GM18907 (cell line): ENCODE results near the gene DPP8.
"Not testable (repeated sequence)": the region's sequence is repeated elsewhere in the genome, so short reads cannot be mapped to it uniquely, and the experiment has no call there.

Experiments
- ATAC-seq: cut with Tn5 transposase; IDR thresholded peaks from one replicate; pipeline ENCODE4 v1.9.1; 2021; ENCODE audit warnings: mild to moderate bottlenecking, moderate library complexity; ENCODE audit not compliant: unreplicated experiment

Gene DPP8

DNA sequence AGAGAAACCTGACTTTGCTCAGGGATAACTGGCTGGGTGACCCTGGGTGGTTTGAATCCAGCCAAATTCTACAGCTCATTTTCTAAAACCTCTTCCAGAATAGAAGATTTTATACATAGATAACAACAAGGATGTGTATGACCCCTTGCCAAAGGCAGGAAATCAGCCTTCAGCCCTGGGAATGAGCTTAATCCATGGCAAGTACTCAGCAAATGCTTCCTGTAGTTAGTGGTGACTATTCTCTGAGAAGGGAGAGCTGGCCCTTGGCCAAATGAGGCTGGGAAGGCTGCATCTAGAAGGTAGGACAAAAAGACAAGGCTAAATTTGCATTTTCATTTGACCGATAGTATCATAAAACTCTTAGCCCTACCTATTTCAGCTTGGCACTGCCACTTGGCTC lies 8.1 kb upstream of the DPP8 start:
- ATAC-seq = no peak

DNA sequence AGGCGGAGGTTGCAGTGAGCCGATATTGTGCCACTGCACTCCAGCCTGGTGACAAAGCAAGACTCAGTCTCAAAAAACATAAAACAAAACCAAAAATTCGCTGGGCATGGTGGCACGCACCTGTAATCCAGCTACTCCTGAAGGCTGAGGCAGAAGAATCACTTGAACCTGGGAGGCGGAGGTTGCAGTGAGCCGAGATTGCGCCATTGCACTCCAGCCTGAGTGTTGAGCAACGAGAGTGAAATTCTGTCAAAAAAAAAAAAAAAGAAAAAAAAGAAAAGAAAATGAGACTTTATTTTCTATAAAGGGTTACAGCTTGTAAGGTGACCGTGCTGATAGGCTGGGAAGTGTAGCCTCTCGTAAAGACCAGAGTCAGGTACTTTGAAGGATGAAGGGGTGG lies 6.7 kb upstream of the DPP8 start:
- ATAC-seq = no peak

DNA sequence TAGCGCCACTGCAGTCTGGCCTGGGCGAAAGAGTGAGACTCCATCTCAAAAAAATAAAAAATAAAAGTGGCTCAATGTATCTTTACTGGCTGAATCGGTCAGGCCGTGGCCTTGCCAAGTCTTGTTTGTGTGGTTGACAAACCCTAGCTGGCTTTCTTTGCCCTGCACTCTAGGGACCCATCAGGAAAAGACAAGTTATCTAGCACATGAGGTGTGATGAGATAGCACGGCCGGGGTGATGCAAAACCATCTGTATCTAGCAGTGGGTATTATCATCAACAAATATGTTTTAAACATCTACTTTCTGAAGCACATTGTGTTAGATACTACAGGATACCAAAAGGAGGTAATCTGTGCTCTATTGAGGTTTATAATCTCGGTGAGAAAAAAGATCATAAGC lies 3.9 kb upstream of the DPP8 start:
- ATAC-seq = no peak

DNA sequence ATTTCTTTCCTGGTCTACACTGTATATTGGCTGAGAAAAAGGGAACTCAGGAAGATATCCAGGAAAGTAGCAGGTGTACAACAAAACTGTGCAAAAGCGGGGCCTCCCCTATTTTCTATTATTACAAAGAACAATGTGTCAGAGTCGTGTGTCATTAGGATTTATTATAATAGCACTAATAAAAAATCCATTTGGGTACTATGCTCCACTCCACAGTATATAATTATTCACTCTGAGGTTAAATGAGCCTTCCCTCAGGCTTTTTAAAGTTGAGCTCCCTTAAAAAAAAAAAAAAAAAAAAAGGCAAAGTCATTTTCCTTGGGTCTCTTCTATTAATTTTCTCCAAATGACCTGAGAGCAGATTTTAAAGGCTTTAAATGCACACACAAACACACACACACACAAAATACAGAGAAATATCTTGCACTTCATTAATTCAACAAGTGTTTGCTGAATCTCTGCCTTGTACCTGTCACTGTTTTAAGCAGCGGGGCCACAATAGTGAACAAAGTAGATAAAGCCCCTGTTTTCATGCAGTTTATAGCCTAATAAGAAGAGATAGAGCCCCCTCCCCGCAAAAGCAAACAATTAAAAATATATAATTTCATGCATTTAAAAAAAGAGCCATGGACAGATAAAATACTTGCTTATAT lies 1.3 kb upstream of the DPP8 start:
- no peak for ATAC-seq

DNA sequence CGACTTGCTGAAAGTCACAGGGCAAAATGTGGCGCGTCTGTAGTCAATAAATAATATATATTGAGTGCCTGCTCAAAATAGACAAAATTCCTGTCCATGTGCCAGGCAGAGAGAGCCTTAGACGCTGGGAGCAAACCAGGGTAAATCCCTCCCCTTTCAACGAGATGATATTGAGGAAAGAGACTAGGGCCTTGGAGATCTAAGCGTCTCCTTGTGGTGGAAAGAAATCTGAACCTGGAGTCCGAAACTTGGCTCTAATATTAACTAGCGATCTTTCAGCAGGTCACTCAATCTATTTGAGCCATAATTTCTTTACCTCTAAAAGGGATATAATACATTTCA lies 348 bp upstream of the DPP8 start:
- ATAC-seq = peak; percentile 12

DNA sequence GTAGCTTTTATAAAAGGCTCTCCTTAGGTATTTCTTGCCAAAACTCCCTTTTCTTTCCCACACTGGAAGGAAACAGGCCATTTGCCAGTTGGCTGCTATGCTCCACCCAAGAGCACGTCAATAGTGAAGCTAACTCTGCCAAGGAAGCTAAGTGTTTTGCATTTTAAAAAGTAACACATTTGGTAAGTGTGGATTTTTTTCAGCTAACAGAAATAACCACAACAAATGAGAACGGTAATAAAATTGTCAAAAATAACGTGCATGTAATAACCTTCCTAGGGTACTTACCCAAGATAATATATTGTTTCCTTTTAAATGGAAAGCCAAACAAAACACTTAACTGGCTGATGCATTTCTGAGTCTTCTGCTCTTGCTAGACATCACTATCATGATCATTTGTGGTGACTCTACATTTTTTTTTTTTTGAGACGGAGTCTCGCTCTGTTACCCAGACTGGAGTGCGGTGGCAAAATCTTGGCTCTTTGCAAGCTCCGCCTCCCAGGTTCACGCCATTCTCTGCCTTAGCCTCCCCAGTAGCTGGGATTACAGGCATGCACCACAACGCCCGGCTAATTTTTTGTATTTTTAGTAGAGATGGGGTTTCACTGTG lies 4.6 kb downstream of the DPP8 start:
- no peak for ATAC-seq

DNA sequence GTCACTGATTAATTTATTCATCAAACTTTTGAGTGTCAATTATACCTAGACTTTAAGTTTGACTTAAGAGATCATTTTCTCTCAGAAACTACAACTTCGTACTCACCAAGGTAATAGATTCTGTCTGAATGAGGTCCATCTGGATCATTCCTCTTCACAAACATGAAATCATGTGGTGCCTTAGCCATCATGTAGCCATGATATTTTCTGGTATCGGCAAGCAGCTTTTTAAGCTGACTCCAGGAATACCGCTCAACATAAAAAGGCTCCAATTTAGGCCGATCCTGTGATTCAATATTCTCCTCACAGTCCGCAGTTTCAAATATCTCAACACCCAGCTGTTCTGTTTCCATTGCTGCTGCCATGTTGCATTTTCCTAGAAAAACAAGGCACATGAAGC lies 5.3 kb downstream of the DPP8 start:
- ATAC-seq = no peak

DNA sequence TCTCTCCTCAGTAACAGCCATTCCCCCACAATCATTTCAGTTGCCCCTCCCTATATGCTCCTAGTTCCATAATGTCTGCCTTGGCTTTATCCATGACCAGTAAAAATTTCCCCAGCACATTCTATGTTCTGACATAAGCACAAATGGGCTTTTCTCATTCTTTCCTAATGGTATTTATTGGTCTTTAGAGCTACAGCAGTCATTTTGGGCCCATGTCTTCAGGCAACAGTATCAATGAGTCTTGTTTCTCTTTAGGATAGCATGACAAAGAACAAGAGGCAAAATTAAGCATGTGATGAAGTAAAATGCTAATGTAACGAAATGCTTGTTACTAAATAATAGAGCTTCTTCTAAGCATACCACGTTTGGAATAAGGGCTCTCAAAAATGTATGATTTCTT lies 8.2 kb downstream of the DPP8 start:
- no peak for ATAC-seq

DNA sequence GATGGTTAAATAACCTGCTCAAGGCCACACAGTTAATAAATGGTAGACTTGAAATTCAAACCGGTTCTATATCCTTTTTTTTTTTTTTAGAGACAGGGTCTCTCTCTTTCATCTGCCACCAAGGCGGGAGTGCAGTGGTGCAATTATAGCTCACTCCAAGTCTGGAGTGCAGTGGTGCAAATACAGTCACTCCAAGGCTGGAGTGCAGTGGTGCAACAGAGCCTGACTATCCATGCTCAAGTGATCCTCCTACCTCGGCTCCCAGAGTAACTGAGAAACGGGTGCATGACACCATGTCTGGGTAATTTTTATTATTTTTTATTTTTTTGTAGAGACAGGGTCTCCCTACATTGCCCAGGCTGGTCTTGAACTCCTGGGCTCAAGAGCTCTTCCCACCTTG lies 23.4 kb downstream of the DPP8 start:
- no peak for ATAC-seq

DNA sequence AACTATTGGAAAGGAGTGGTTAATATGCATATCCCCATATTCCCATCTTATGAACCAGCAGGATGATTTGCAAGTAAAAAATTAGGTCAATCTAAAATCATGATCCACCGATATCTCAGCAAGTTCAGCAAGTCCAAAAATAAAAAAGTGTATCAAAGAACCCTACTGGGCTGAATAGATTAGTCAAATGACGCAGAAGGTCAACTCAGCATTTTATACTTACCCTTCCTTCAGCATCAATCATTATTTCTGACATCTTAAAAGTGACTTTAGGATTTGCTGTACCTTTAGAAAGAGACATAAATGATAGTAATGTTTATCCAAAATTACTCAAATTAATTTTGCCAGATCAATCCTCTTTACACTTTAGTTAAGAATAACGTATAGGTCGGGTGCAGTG lies 32.6 kb downstream of the DPP8 start:
- no peak for ATAC-seq

DNA sequence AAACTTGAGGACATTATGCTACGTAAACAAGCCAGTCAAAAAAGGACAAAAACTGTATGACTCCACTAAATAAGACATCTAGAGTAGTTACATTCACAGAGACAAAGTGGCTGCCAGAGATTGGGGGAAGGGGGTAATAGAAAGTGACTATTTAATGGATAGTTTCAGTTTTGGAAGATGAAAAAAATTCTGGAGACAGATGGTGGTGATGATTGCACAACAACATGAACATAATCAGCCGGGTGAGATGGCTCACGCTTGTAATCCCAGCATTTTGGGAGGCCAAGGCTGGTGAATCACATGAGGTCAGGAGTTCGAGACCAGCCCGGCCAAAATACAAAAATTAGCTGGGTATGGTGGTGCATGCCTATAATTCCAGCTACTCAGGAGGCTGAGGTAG lies 40.6 kb downstream of the DPP8 start:
- ATAC-seq = no peak

DNA sequence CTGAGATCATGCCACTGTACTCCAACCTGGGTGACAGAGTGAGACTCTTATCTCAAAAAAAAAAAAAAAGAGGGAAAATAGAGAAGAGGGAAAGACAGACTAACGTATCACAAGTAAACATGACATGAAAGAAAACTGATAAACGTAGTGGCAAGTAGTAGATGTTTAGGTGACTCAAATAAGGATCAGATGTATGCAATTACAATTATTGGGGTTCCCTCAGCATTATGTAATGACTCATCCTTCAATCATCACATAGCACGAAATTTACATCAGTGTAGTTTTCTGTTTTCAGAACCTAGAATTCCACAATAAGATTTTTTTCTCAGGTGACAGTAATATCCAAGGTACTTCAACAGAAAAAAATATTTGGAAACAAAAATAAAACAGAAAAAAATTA lies 46.6 kb downstream of the DPP8 start:
- no peak for ATAC-seq

DNA sequence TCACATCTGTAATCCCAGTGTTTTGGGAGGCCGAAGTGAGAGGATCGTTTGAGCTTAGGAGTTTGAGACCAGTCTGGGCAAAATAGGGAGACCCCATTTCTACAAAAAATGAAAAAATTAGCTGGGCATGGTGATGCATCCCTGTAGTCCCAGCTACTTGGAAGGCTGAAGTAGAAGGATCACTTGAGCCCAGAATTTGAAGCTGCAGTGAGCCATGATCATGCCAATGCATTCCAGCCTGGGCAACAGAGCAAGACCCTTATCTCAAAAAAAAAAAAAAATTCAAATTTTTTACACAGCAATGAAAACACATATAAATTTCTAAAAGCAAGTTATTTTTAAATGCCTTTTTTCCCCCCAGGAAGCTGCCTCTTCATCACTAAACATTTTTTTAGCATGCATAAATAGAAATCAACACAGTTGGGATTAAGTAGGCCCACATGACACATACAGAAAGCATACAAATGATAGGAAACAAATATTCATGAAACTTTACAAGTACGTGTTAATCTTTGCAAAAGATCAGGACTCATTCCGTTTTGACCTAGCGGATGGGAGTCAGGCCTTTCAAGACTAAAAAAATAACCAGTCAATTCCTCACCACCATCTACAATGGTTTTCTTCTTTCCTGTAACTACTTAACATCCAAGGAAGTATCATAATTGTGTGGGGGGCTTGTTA lies 49.1 kb downstream of the DPP8 start:
- no peak for ATAC-seq

DNA sequence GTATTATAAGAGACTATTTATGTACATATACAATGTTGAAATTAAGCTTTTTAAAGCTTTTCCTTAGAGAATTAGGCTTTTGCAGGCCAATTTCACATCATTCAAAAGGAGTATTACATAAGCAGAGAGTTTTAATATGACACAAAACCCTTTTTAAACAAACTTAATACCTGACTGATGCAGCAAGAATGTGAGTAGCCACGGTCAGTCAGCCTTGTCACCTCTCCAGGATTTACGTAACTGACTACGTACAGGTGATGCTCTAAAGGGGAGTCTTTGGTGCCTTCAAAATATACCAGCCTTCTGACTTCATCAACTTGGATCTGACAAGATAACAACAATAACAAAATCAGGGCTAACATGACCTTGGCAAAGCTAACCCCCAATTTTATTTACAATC lies 50.6 kb downstream of the DPP8 start:
- no peak for ATAC-seq

DNA sequence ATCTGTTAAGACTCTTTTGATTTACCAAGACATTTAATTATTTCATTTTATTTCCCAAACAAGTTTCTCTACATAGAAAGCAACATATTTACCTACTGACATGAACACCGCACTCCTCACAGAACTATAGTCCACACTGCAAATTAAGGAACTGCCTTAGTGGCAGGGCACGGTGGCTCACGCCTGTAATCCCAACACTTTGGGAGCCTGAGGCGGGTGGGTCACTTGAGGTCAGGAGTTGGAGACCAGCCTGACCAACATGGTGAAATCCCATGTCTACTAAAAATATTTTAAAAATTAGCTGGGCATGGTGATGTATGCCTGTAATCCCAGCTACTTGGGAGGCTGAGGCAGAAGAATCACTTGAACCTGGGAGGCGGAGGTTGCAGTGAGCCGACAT lies 54.4 kb downstream of the DPP8 start:
- not testable (repeated sequence) for ATAC-seq

DNA sequence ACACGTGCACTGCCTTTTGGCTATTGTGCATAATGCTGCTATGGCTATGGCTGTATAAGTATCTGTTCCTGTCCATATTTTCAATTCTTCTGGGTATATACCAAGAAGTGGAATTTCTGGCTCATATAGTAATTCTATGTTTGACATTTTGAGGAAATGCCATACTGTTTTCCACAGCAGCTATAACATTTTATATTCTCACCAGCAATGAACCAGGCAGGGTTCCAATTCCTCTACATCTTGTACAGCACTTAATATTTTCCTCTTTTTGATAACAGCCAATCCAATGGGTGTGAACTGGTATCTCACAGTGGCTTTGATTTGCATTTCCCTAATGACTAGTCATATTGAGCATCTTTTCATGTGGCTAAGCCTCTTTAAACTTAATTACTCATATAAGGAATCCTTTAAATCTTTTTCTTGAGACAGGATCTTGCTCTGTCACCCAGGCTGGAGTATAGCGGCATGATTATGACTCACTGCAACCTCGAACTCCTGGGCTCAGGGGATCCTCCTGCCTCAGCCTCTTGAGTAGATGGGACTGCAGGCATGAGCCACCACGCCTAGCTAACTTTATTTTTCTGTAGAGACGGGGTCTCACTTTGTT lies 56.6 kb downstream of the DPP8 start:
- ATAC-seq = no peak

DNA sequence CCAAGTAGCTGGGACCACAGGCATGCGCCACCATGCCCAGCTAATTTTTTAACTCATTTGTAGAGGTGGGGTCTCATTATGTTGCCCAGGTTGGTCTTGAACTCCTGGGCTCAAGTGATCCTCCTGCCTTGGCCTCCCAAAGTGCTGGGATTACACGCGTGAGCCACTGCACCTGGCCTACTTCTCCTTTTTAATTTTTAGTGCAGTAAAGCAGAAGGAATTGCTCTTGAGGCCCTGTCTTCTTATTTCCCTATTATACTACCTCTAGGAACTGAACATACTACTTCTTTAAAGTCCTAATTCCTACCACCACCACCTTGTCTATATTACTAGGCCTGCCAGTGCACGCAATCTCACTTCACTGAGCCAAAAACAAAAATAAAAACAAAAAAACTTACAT lies 62.2 kb downstream of the DPP8 start:
- not testable (repeated sequence) for ATAC-seq

DNA sequence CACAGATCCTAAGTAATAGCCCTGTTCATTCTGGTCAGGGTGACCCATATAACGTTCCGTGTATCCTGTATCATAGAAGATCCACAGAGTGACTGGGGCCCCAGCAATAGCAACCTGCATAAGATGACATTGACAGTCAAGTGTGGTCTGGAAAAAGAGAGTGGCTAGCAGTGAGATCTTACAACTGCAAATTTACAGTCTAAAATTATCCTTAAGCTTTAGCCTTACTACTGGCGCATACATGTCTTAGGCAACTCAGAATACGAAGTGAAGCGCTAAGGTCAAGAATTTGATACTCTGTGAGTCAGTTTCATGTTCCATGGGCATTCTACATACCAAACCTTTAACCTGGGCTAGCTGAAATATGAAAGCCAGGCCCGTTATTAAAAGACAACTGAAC lies 65.5 kb downstream of the DPP8 start:
- ATAC-seq = no peak

DNA sequence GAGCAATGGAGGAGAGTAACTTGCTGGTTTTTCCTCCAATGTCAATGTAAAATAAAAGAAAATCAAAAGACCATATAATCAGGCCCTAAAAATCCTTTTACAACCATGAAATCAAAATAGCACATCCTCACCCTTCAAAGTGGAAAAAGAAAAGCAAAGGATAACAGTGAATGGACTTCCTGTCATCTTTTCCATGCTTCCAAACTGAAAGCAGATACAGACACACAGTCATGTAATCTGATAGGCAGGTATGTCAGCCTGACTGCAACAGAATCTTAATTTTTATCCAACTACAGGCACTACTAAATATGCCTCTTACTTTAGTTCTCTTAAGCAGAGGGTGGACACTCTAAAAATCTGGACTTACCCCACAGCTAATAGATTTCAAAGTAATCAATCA lies 66.9 kb downstream of the DPP8 start:
- no peak for ATAC-seq

DNA sequence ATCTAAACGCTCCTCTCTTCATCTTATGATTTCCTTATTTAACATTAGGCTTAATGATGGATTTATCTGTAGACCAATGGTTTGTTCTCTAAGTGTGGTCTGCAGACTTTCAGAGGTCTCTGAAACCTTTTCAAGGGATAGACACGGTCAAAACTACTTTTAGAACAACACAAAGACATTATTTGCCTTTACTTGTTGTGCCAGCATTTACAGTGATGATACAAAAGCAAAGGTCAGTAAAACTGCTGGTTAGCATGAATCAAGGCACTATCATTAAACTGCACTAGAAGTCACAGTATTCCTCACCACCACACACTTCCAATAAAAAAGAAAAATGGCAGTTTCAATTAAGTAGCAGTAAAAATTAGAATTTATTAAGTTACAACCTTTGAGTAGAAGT lies 70.3 kb downstream of the DPP8 start:
- ATAC-seq = no peak

DNA sequence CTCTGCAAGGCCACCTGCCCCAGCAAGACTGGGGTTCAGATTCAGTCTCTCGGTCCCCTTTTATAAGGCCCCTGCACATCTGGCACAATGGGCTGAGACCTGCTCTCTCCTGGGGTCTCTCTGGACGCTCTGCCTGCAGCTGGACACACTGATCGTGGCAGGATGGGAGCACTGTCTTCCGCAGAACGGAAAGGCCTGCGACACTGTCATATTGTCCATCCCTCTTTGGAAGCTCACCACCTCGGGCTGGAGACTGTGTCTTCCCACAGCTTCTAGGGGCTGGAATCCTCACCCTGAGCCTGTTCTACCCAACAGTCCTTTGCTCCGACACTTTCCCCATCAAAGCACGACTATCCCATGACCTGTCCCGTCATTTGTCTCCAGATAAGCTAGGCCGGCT lies 83.3 kb downstream of the DPP8 start:
- no peak for ATAC-seq

DNA sequence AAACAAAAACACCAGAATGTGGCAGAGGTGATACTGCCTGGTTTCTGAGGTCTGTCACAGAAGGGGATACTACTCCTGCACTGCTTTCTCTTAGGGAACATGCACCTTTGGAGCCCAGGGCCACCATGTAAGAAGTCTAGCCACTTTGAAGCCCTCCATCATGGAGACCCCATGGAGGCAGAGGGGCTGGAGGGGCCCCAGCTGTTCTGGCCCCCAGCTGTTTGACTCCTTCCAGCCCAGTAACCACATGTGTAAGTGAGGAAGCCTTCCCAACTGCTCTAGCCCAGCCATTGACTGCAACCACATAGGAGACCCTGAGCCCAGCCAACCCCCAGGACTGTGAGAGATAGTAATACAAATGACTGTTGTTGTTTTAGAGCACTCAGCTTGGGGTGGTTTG lies 85.8 kb downstream of the DPP8 start:
- ATAC-seq = no peak
